ENCODE data around the gene FREM3.
"Not testable (repeated sequence)": the region's sequence is repeated elsewhere in the genome, so short reads cannot be mapped to it uniquely, and the experiment has no call there.

FREM3 gene

GRCh38 chr4:143700416-143701352 lies at the start of gene FREM3:
TSS of gene FREM3 (minus strand) at chr4:143700675. CDS start at chr4:143700675, 0 bp downstream.
- no peak for DNase-seq (ENCODE audit: low read depth in 2 of 2)

- no peak for DNase-seq (ENCODE audit: low read depth in 2 of 2)
Measured at GRCh38 chr4:143745874-143746273, 45.4 kb upstream of the FREM3 start.

- no peak for DNase-seq (ENCODE audit: low read depth in 2 of 2)
Measured at GRCh38 chr4:143743591-143743990, 43.1 kb upstream of the FREM3 start.

GRCh38 chr4:143742834-143743233 lies 42.4 kb upstream of the FREM3 start:
- DNase-seq (ENCODE audit: low read depth in 2 of 2): no peak

GRCh38 chr4:143736861-143737260 lies 36.4 kb upstream of the FREM3 start:
- DNase-seq (ENCODE audit: low read depth in 2 of 2): no peak

- DNase-seq (ENCODE audit: low read depth in 2 of 2): not testable (repeated sequence)
Measured at GRCh38 chr4:143736061-143736460, 35.6 kb upstream of the FREM3 start.

GRCh38 chr4:143728166-143728565 lies 27.7 kb upstream of the FREM3 start:
- peak; percentile 1 to 3 for DNase-seq (ENCODE audit: low read depth in 2 of 2)

- no peak for DNase-seq (ENCODE audit: low read depth in 2 of 2)
Measured at GRCh38 chr4:143726714-143727113, 26.2 kb upstream of the FREM3 start.

- DNase-seq (ENCODE audit: low read depth in 2 of 2): no peak
Measured at GRCh38 chr4:143721317-143721716, 20.8 kb upstream of the FREM3 start.

- DNase-seq (ENCODE audit: low read depth in 2 of 2): not testable (repeated sequence)
Measured at GRCh38 chr4:143718748-143719147, 18.3 kb upstream of the FREM3 start.

GRCh38 chr4:143713955-143714625 lies 13.6 kb upstream of the FREM3 start:
- no peak for DNase-seq (ENCODE audit: low read depth in 2 of 2)

- no peak for DNase-seq (ENCODE audit: low read depth in 2 of 2)
Measured at GRCh38 chr4:143713553-143713952, 13.1 kb upstream of the FREM3 start.

GRCh38 chr4:143712155-143712550 lies 11.7 kb upstream of the FREM3 start:
- DNase-seq (ENCODE audit: low read depth in 2 of 2): no peak

GRCh38 chr4:143711543-143712154 lies 11.2 kb upstream of the FREM3 start:
- DNase-seq (ENCODE audit: low read depth in 2 of 2): no peak

- no peak for DNase-seq (ENCODE audit: low read depth in 2 of 2)
Measured at GRCh38 chr4:143701365-143701764, 890 bp upstream of the FREM3 start.

- no peak for DNase-seq (ENCODE audit: low read depth in 2 of 2)
Measured at GRCh38 chr4:143700046-143700415, 444 bp downstream of the FREM3 start.

GRCh38 chr4:143699331-143700045 lies 987 bp downstream of the FREM3 start:
- DNase-seq (ENCODE audit: low read depth in 2 of 2): no peak

GRCh38 chr4:143693856-143694255 lies 6.6 kb downstream of the FREM3 start:
- no peak for DNase-seq (ENCODE audit: low read depth in 2 of 2)

- no peak for DNase-seq (ENCODE audit: low read depth in 2 of 2)
Measured at GRCh38 chr4:143692241-143692640, 8.2 kb downstream of the FREM3 start.

- no peak for DNase-seq (ENCODE audit: low read depth in 2 of 2)
Measured at GRCh38 chr4:143679434-143679833, 21.0 kb downstream of the FREM3 start.

- not testable (repeated sequence) for DNase-seq (ENCODE audit: low read depth in 2 of 2)
Measured at GRCh38 chr4:143673629-143674028, 26.8 kb downstream of the FREM3 start.

All from fibroblast of skin of left quadriceps (primary cell).